Measurements from ENCODE around the gene PPARD.

Gene PPARD

DNA sequence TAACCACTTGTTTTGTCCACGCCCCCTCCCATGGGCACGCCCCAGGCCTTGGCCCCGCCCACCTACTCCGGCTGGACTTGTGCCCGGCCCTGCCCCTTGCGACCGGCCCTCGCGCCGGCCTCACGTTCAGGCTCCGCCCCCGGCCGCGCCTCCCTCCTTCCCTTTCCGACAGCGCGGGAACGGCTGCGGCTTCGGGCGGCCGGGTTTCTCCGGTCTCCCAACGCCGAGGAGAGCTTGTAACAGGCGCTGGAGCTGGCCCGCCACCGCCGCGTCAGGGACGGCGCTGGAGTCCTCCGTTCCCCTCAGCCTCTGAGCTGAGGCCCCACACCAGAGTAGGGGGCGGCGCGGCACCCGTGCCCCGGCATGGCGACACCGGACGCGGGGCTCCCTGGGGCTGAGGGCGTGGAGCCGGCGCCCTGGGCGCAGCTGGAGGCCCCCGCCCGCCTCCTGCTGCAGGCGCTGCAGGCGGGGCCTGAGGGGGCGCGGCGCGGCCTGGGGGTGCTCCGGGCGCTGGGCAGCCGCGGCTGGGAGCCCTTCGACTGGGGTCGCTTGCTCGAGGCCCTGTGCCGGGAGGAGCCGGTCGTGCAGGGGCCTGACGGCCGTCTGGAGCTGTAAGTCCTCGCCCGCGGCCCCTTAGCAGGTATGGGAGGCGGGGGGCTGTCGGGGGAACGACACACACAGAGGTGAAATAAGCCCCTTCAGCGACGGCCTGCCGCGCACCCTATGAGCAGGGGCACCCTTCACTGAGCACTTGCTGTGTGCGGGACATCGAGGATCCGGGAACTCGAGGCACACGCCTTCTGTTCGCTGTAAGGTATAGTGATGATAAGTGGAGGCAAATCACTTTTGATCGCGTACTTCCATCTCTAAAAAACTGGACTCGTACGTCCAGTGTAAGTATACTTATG, 110.1 kb downstream of the PPARD start, which contains the start of gene FANCE:
TSS of gene FANCE (plus strand) at position 156 of the 908 bp plus-strand sequence. CDS start at position 364, 208 bp downstream.
- peaks cover 39% of the 10 kb centered on the region for H3K4me1 ChIP-seq (ENCODE audit: low read depth, poor library complexity, severe bottlenecking)
- no peak for TF ChIP-seq CTCF (conservative IDR thresholded peaks at IDR 0.05; ENCODE audit: low read depth, low read length)
- no peaks in the 10 kb centered on the region for H3K36me3 ChIP-seq (ENCODE audit: insufficient read depth)
- no peak within 1 kb of the TSS for H3K4me3 ChIP-seq (IDR thresholded peaks at IDR 0.05; ENCODE audit: insufficient read depth, low read depth, low read length)
- peaks cover 10% of the 10 kb centered on the region; the same call in 1 of the 2 replicates for H3K79me2 ChIP-seq (ENCODE audit: insufficient read depth, low read depth)
- peak within 1 kb of the TSS; percentile 94 for H2AFZ ChIP-seq (ENCODE audit: low read depth)
- peak within 1 kb of the TSS; percentile 42; the same call in 1 of the 2 replicates for H3K9ac ChIP-seq
- no peaks in the 10 kb centered on the region for H4K20me1 ChIP-seq (ENCODE audit: insufficient read depth)
- peak within 1 kb of the TSS; percentile 87 for H3K4me2 ChIP-seq
- no peak within 1 kb of the TSS for H3K27ac ChIP-seq
- no peaks in the 10 kb centered on the region for H3K27me3 ChIP-seq (ENCODE audit: insufficient read depth, low read depth)

DNA sequence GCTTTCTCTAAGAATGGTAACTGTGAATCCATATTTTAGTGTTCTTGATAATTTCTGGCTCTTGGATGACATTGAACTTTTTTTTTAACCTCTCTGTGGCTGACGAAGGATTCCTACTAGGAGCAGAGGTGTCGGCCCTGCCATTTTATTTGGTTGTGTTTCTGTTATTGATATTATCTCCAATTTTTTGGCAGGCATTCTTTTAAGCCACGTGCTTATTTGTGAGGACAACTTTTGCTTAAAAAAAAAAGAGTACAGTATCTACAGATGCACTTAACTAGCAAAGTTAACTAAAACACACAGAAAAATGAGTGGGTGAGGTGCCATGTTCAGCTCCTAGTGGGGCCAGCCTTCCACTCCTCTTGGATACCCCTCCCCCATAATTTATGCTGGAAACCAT, 110.9 kb downstream of the PPARD start:
- H3K27me3 ChIP-seq (ENCODE audit: insufficient read depth, low read depth), result no peaks in the 10 kb centered on the region
- H3K27ac ChIP-seq, result no peak overlapping the region
- H3K9ac ChIP-seq, result no peak overlapping the region
- H3K79me2 ChIP-seq (ENCODE audit: insufficient read depth, low read depth), result peaks cover 10% of the 10 kb centered on the region; the same call in 1 of the 2 replicates
- H3K4me3 ChIP-seq (IDR thresholded peaks at IDR 0.05; ENCODE audit: insufficient read depth, low read depth, low read length), result no peak overlapping the region
- no peak overlapping the region for H2AFZ ChIP-seq (ENCODE audit: low read depth)
- H4K20me1 ChIP-seq (ENCODE audit: insufficient read depth), result no peaks in the 10 kb centered on the region
- no peak for TF ChIP-seq CTCF (conservative IDR thresholded peaks at IDR 0.05; ENCODE audit: low read depth, low read length)
- peaks cover 45% of the 10 kb centered on the region for H3K4me1 ChIP-seq (ENCODE audit: low read depth, poor library complexity, severe bottlenecking)
- H3K4me2 ChIP-seq, result peak overlapping the region; percentile 87
- H3K36me3 ChIP-seq (ENCODE audit: insufficient read depth), result no peaks in the 10 kb centered on the region

DNA sequence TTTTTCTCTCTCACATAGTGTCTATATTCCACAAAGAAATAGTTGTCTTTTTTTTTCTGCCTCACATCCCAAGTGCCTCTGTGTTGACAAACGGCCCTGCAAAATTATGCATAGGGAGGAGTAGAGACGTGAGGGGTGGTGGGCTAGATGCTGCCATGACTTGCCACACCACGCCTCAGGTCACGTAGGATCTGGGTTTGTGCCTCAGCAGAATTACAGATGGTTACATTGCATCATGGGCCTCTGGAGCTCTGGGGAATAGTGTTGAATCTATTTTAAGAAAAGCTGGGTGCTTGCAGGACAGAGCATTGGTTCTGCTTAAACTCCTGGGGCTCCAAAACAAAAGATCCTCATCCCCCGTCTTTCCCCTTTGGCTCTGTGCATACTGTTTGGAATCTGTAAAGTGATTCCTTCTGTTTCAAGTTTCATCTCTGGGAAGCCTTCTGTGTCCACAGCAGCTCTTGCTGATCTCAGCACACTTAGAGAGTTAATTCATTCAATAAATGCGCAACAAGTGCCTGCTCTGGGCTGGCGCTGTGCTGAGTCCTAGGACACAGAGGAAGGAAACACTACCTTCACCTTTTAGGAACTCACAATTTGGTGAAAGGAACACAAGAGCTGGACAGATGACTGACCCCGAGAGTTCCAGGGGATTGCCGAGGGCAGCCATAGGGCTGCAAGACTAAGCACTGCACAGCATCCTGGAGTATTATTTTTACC, 112.2 kb downstream of the PPARD start:
- Histone ChIP-seq H3K4me2 (peak overlapping the region; percentile 20; the same call in 1 of the 2 replicates), H3K4me1 (ENCODE audit: low read depth, poor library complexity, severe bottlenecking) (peaks cover 47% of the 10 kb centered on the region), H3K9ac (no peak overlapping the region), H3K4me3 (IDR thresholded peaks at IDR 0.05; ENCODE audit: insufficient read depth, low read depth, low read length) (no peak overlapping the region), H2AFZ (ENCODE audit: low read depth) (no peak overlapping the region), H3K79me2 (ENCODE audit: insufficient read depth, low read depth) (peaks cover 10% of the 10 kb centered on the region; the same call in 1 of the 2 replicates), H3K27me3 (ENCODE audit: insufficient read depth, low read depth) (no peaks in the 10 kb centered on the region), H3K36me3 (ENCODE audit: insufficient read depth) (no peaks in the 10 kb centered on the region), H3K27ac (no peak overlapping the region), H4K20me1 (ENCODE audit: insufficient read depth) (no peaks in the 10 kb centered on the region)
- TF ChIP-seq CTCF (conservative IDR thresholded peaks at IDR 0.05; ENCODE audit: low read depth, low read length), result no peak

DNA sequence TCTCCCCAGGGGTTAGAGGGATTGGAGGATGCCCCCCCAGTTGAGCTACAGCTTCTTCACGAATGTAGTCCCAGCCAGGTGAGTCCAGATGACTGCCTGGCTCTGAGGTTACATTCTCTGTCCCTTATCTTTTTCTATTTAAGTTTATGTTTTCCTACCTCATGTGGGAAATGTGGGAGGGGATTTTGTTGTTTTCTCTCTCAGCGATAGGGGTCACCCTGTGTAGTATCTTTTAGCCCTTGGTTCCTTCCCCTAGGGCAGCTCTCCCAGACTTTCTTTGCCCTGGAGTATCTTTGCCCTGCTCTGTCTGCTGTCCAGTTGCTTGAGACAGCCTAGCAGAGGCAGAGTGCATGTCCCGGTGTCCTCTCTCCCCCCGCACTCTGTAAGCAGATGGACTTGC, 115.5 kb downstream of the PPARD start:
- Histone ChIP-seq H3K36me3 (ENCODE audit: insufficient read depth) (no peaks in the 10 kb centered on the region), H3K4me2 (no peak overlapping the region), H3K4me1 (ENCODE audit: low read depth, poor library complexity, severe bottlenecking) (peaks cover 33% of the 10 kb centered on the region), H2AFZ (ENCODE audit: low read depth) (no peak overlapping the region), H3K27ac (no peak overlapping the region), H3K27me3 (ENCODE audit: insufficient read depth, low read depth) (no peaks in the 10 kb centered on the region), H3K79me2 (ENCODE audit: insufficient read depth, low read depth) (peaks cover 8% of the 10 kb centered on the region; the same call in 1 of the 2 replicates), H3K4me3 (IDR thresholded peaks at IDR 0.05; ENCODE audit: insufficient read depth, low read depth, low read length) (no peak overlapping the region), H4K20me1 (ENCODE audit: insufficient read depth) (no peaks in the 10 kb centered on the region), H3K9ac (no peak overlapping the region)
- TF ChIP-seq CTCF (conservative IDR thresholded peaks at IDR 0.05; ENCODE audit: low read depth, low read length), result no peak

Measured in KMS-11 (cell line).